IMR-90 (cell line): ENCODE data around the gene DGKQ. TPM values are rescaled to one million over a fixed set of nuclear protein-coding genes. Genes with fewer than 3 reads are reported as not detected.

Source experiments
- ATAC-seq: fragments of 200-7000 bp; cut with Tn5 transposase; 2 replicates; pipeline ENCODE4 v1.9.1; 2020; ENCODE audit warnings: low read depth, mild to moderate bottlenecking, moderate library complexity
- BruUV-seq: library from RNA; stranded (reverse); fragments of 400-500 nt; replicated peaks from 2 replicates; lab custom pipeline; 2021; lab: Mats Ljungman, UMichigan
- CTCF ChIA-PET: fragments of 300-600 bp; formaldehyde crosslinking; extraction: SDS; loops from one replicate; lab custom pipeline; 2021; ENCODE audit warnings: antibody characterized with exemption; lab: Yijun Ruan, JAX
- POLR2A ChIA-PET: fragments of 300-600 bp; sonication (Branson Sonifier 250); formaldehyde crosslinking; loops from one replicate; lab custom pipeline; 2022; ENCODE audit warnings: antibody characterized with exemption; ENCODE audit not compliant: unreplicated experiment; lab: Charles Lee
- DNase-seq: peaks from one replicate; pipeline ENCODE4 v3.0.0; 2013
- H2AFZ ChIP-seq: replicated peaks from 2 replicates; pipeline ENCODE3; 2013; ENCODE audit warnings: low read length, mild to moderate bottlenecking; ENCODE audit not compliant: poor library complexity
- H2AK5ac ChIP-seq: 2 replicates; pipeline ENCODE4 v1.6.1; 2013; ENCODE audit warnings: low read depth, low read length, inconsistent platforms
- H2AK9ac ChIP-seq: replicated peaks from 2 replicates; pipeline ENCODE3; 2013; ENCODE audit warnings: mild to moderate bottlenecking, low read depth, low read length, moderate library complexity; ENCODE audit not compliant: poor library complexity
- H2BK120ac ChIP-seq: 2 replicates; pipeline ENCODE4 v1.6.1; 2013; ENCODE audit warnings: low read depth, low read length, inconsistent platforms
- H2BK15ac ChIP-seq: 3 replicates; pipeline ENCODE4 v1.6.1; 2013; ENCODE audit warnings: low read depth, low read length, inconsistent platforms
- H2BK20ac ChIP-seq: 2 replicates; pipeline ENCODE4 v1.6.1; 2013; ENCODE audit warnings: low read depth, mild to moderate bottlenecking, inconsistent platforms, low read length, moderate library complexity
- H2BK5ac ChIP-seq: 2 replicates; pipeline ENCODE4 v1.6.1; 2013; ENCODE audit warnings: mild to moderate bottlenecking, low read depth, low read length, inconsistent platforms; ENCODE audit not compliant: poor library complexity, severe bottlenecking
- H3K14ac ChIP-seq: replicated peaks from 2 replicates; pipeline ENCODE4 v1.6.1; 2013; ENCODE audit warnings: low read depth, low read length, inconsistent platforms
- H3K18ac ChIP-seq: 2 replicates; pipeline ENCODE4 v1.6.1; 2013; ENCODE audit warnings: low read depth, low read length, control low read depth
- H3K23ac ChIP-seq: 2 replicates; pipeline ENCODE4 v1.6.1; 2013; ENCODE audit warnings: low read depth, low read length, inconsistent platforms
- H3K27ac ChIP-seq: 2 replicates; pipeline ENCODE4 v1.5.1; 2013; ENCODE audit warnings: mild to moderate bottlenecking, control low read depth, low read length; ENCODE audit not compliant: insufficient read depth
- H3K27me3 ChIP-seq: 2 replicates; pipeline ENCODE4 v1.6.1; 2013; ENCODE audit warnings: low read length; ENCODE audit not compliant: control insufficient read depth, insufficient read depth
- H3K36me3 ChIP-seq: 2 replicates; pipeline ENCODE4 v1.6.1; 2013; ENCODE audit warnings: low read length, mixed read lengths; ENCODE audit not compliant: control insufficient read depth, insufficient read depth
- H3K4ac ChIP-seq: 2 replicates; pipeline ENCODE4 v1.6.1; 2013; ENCODE audit warnings: low read depth, low read length, inconsistent platforms
- H3K4me1 ChIP-seq: 2 replicates; pipeline ENCODE4 v1.6.1; 2013; ENCODE audit warnings: low read length, mixed read lengths; ENCODE audit not compliant: control insufficient read depth, insufficient read depth
- H3K4me2 ChIP-seq: 2 replicates; pipeline ENCODE4 v1.6.1; 2013; ENCODE audit warnings: low read depth, mild to moderate bottlenecking, control low read depth, low read length, moderate library complexity
- H3K4me3 ChIP-seq: 2 replicates; pipeline ENCODE4 v1.5.1; 2013; ENCODE audit warnings: low read depth, mild to moderate bottlenecking, control low read depth, low read length, moderate library complexity; ENCODE audit not compliant: insufficient read depth
- H3K56ac ChIP-seq: 2 replicates; pipeline ENCODE4 v1.6.1; 2013; ENCODE audit warnings: low read length, inconsistent platforms; ENCODE audit not compliant: insufficient read depth; ENCODE audit errors: extremely low read depth
- H3K79me1 ChIP-seq, 2 experiments: 2 replicates each; pipeline ENCODE4 v1.6.1; 2013; ENCODE audit warnings: low read length in 2 of 2, inconsistent platforms in 1 of 2, low read depth in 1 of 2
- H3K9ac ChIP-seq: 2 replicates; pipeline ENCODE4 v1.6.1; 2013; ENCODE audit warnings: low read depth, low read length, control low read depth
- H3K9me1 ChIP-seq: 2 replicates; pipeline ENCODE4 v1.6.1; 2013; ENCODE audit warnings: low read length, inconsistent platforms; ENCODE audit not compliant: insufficient read depth
- H3K9me3 ChIP-seq: 2 replicates; pipeline ENCODE4 v1.6.1; 2013; ENCODE audit warnings: low read length; ENCODE audit not compliant: control insufficient read depth, insufficient read depth
- H4K20me1 ChIP-seq: 2 replicates; pipeline ENCODE4 v1.6.1; 2013; ENCODE audit warnings: low read length, inconsistent platforms; ENCODE audit not compliant: insufficient read depth
- H4K5ac ChIP-seq: 2 replicates; pipeline ENCODE4 v1.6.1; 2013; ENCODE audit warnings: mild to moderate bottlenecking, low read depth, low read length, control low read depth
- H4K8ac ChIP-seq, 2 experiments: 2 replicates each; pipeline ENCODE4 v1.6.1; 2013; ENCODE audit warnings: low read depth in 2 of 2, low read length in 2 of 2, control low read depth in 1 of 2, inconsistent platforms in 1 of 2
- H4K91ac ChIP-seq: 2 replicates; pipeline ENCODE4 v1.6.1; 2013; ENCODE audit warnings: low read depth, low read length, inconsistent platforms; ENCODE audit not compliant: insufficient read depth
- CEBPB ChIP-seq: IDR thresholded peaks from 2 replicates; pipeline ENCODE4 v1.6.1; 2012; ENCODE audit warnings: low read depth, low read length, improper control_type of control experiment
- CTCF ChIP-seq: conservative IDR thresholded peaks from 2 replicates; pipeline ENCODE4 v1.5.1; 2012; ENCODE audit warnings: mild to moderate bottlenecking, low read depth, low read length, improper control_type of control experiment
- ELK1 ChIP-seq: fragments of 150-350 bp; IDR thresholded peaks from 2 replicates; pipeline ENCODE4 v1.6.1; 2016; ENCODE audit warnings: low read depth, mild to moderate bottlenecking, low read length, moderate library complexity, borderline replicate concordance
- FOS ChIP-seq: fragments of 150-350 bp; IDR thresholded peaks from 2 replicates; pipeline ENCODE4 v1.6.1; 2016; ENCODE audit warnings: low read depth, low read length
- MAFK ChIP-seq: IDR thresholded peaks from 2 replicates; pipeline ENCODE4 v1.6.1; 2012; ENCODE audit warnings: low read depth, low read length, improper control_type of control experiment
- MAZ ChIP-seq: IDR thresholded peaks from 2 replicates; pipeline ENCODE4 v1.6.1; 2012; ENCODE audit warnings: low read depth, mild to moderate bottlenecking, low read length, improper control_type of control experiment, moderate library complexity, borderline replicate concordance
- NFE2L2 ChIP-seq: fragments of 150-350 bp; IDR thresholded peaks from 2 replicates; pipeline ENCODE4 v1.6.1; 2016; ENCODE audit warnings: low read depth, mild to moderate bottlenecking, low read length
- POLR2A ChIP-seq: IDR thresholded peaks from 2 replicates; pipeline ENCODE4 v1.6.1; 2012; ENCODE audit warnings: mild to moderate bottlenecking, low read depth, low read length
- RAD21 ChIP-seq: IDR thresholded peaks from 2 replicates; pipeline ENCODE4 v1.6.1; 2012; ENCODE audit warnings: low read length, improper control_type of control experiment
- RCOR1 ChIP-seq: IDR thresholded peaks from 2 replicates; pipeline ENCODE4 v1.6.1; 2012; ENCODE audit warnings: mild to moderate bottlenecking, low read length, improper control_type of control experiment; ENCODE audit not compliant: insufficient replicate concordance
- SMC3 ChIP-seq: fragments of 150-350 bp; IDR thresholded peaks from 2 replicates; pipeline ENCODE4 v1.6.1; 2016; ENCODE audit warnings: low read depth, mild to moderate bottlenecking, antibody characterized with exemption, low read length, moderate library complexity
- WGBS, 2 experiments: methylation state at CpG; one replicate each; pipeline versions ENCODE4 v1.1.5 to v1.1.7; 2013; ENCODE audit warnings: missing lambda C conversion rate in 2 of 2; ENCODE audit not compliant: insufficient read length in 1 of 2; ENCODE audit errors: extremely low coverage in 2 of 2; 5-methylcytosine and 5-hydroxymethylcytosine counted together
- dilution Hi-C: fragments of 300-500 bp; cut with HindIII; formaldehyde crosslinking; loops from one replicate; pipeline ENCODE4 v1.14.3; 2018; ENCODE audit warnings: low sequenced_read_pairs; ENCODE audit not compliant: unreplicated experiment
- in situ Hi-C: fragments of 300-500 bp; cut with MboI; formaldehyde crosslinking; loops from 3 replicates; pipeline ENCODE4 v1.14.3; 2019; ENCODE audit warnings: low sequenced_read_pairs, inconsistent platforms, mixed read lengths
- intact Hi-C: fragments of 100-400 bp; cut with micrococcal nuclease; formaldehyde crosslinking; loops from 2 replicates; pipeline ENCODE4 v1.10.0; 2022
- polyA plus RNA-seq, 3 experiments: library from polyadenylated mRNA; depleted of rRNA; stranded (reverse); fragments of >200 nt; gene quantifications; 2 replicates each; pipeline ENCODE4 v1.2.3, GENCODE V29; 2012; ENCODE audit warnings: low replicate concordance in 1 of 3
- total RNA-seq: library from RNA; depleted of rRNA; stranded (reverse); fragments of >200 nt; gene quantifications from 2 replicates; pipeline ENCODE4 v1.2.3, GENCODE V29; 2012

The DGKQ gene
- total and polyA plus RNA-seq, 2 of the 4 experiments (the other 2 are of a cell fraction) = 4.3 to 15.6 TPM

GRCh38 chr4:1012034-1012739, 38.8 kb upstream of the DGKQ start:
- ATAC-seq (peak; percentile 1; the same call in 1 of the 2 replicates), DNase-seq (no peak)
- H3K27ac ChIP-seq = no peak overlapping the region; the same call in 1 of the 2 replicates
- no peak overlapping the region for H2BK120ac ChIP-seq
- H3K56ac ChIP-seq = no peak overlapping the region
- no peak overlapping the region; the same call in 1 of the 2 replicates for H3K23ac ChIP-seq
- TF ChIP-seq ELK1 (no peak), POLR2A (no peak), CEBPB (no peak), RAD21 (no peak), SMC3 (no peak), MAFK (no peak), MAZ (no peak), RCOR1 (no peak), CTCF (no peak), FOS (no peak), NFE2L2 (no peak)
- peak overlapping the region; percentile 50 for H3K4me3 ChIP-seq
- H2AFZ ChIP-seq = peak overlapping the region; percentile 89
- H2AK5ac ChIP-seq = no peak overlapping the region
- peaks cover 5% of the 10 kb centered on the region; the same call in 1 of the 2 replicates for H3K36me3 ChIP-seq
- CTCF ChIA-PET = no interaction called here
- H2BK20ac ChIP-seq = no peak overlapping the region
- H4K5ac ChIP-seq = no peak overlapping the region
- peaks cover 4% of the 10 kb centered on the region; the same call in 1 of the 2 replicates for H3K9me1 ChIP-seq
- peaks cover 13% of the 10 kb centered on the region for H3K4me1 ChIP-seq
- no peak overlapping the region for H2BK5ac ChIP-seq
- no TSS peak for BruUV-seq
- peak overlapping the region; percentile 87 for H2AK9ac ChIP-seq
- H3K4ac ChIP-seq = no peak overlapping the region
- H3K79me1 ChIP-seq = peaks cover 0 to 4% of the 10 kb centered on the region in 2 experiments; a peak in 1 of 4 replicates
- no peaks in the 10 kb centered on the region for H3K9me3 ChIP-seq
- in situ Hi-C loops = no loop called here
- POLR2A ChIA-PET = no interaction called here
- intact Hi-C loops = loop anchor here (5.0 kb wide), 2 partner anchors 120 to 335 kb away; partner anchors contain the start of gene UVSSA
- peak overlapping the region; percentile 71 for H3K4me2 ChIP-seq
- H3K18ac ChIP-seq = no peak overlapping the region
- peaks cover 14% of the 10 kb centered on the region for H3K27me3 ChIP-seq
- no peak overlapping the region for H2BK15ac ChIP-seq
- no peak overlapping the region for H4K8ac ChIP-seq
- H4K20me1 ChIP-seq = peaks cover 30% of the 10 kb centered on the region
- no peak overlapping the region for H3K14ac ChIP-seq
- H3K9ac ChIP-seq = peak overlapping the region; percentile 72
- WGBS, 2 experiments = 1% methylated on average over 13 of the region's 69 CpGs; no CpG with 5 or more reads in 1 of the 2 experiments
- no peak overlapping the region for H4K91ac ChIP-seq
- dilution Hi-C loops = no loop called here
